Central memory CD4-positive, alpha-beta T cell (primary cell): ENCODE results near the gene SPO11.

Experiments
- DNase-seq: peaks from one replicate; pipeline ENCODE4 v3.0.0; 2022
- total RNA-seq, 3 experiments: gene quantifications; one replicate each; lab custom pipeline; 2026; lab: John Stamatoyannopoulos, UW

The SPO11 gene
- 0 reads per million in 3 experiments for total RNA-seq

GRCh38 chr20:57329608-57330221, at the start of gene SPO11:
TSS of gene SPO11 (plus strand) at chr20:57329803. CDS start at chr20:57329868, 65 bp downstream.
- DNase-seq, result no peak

GRCh38 chr20:57280221-57280620, 49.4 kb upstream of the SPO11 start:
- no peak for DNase-seq

GRCh38 chr20:57281900-57282299, 47.7 kb upstream of the SPO11 start:
- DNase-seq, result no peak

- no peak for DNase-seq
Measured at GRCh38 chr20:57282670-57283361, 46.8 kb upstream of the SPO11 start.

GRCh38 chr20:57283860-57284259, 45.7 kb upstream of the SPO11 start:
- DNase-seq, result no peak

GRCh38 chr20:57287007-57287880, 42.4 kb upstream of the SPO11 start:
- DNase-seq, result no peak

- no peak for DNase-seq
Measured at GRCh38 chr20:57287901-57288300, 41.7 kb upstream of the SPO11 start.

- DNase-seq, result no peak
Measured at GRCh38 chr20:57288651-57289277, 40.8 kb upstream of the SPO11 start.

- no peak for DNase-seq
Measured at GRCh38 chr20:57289391-57290177, 40.0 kb upstream of the SPO11 start.

GRCh38 chr20:57290178-57290484, 39.5 kb upstream of the SPO11 start:
- no peak for DNase-seq

GRCh38 chr20:57291003-57291402, 38.6 kb upstream of the SPO11 start:
- no peak for DNase-seq

GRCh38 chr20:57291694-57292093, 37.9 kb upstream of the SPO11 start:
- DNase-seq, result no peak

- no peak for DNase-seq
Measured at GRCh38 chr20:57292611-57293010, 37.0 kb upstream of the SPO11 start.

- DNase-seq, result no peak
Measured at GRCh38 chr20:57293995-57294394, 35.6 kb upstream of the SPO11 start.

- no peak for DNase-seq
Measured at GRCh38 chr20:57294550-57294949, 35.1 kb upstream of the SPO11 start.

GRCh38 chr20:57298457-57298856, 31.1 kb upstream of the SPO11 start:
- no peak for DNase-seq

- no peak for DNase-seq
Measured at GRCh38 chr20:57301026-57301425, 28.6 kb upstream of the SPO11 start.

- no peak for DNase-seq
Measured at GRCh38 chr20:57306747-57307146, 22.9 kb upstream of the SPO11 start.

GRCh38 chr20:57308451-57309271, 20.9 kb upstream of the SPO11 start:
- DNase-seq, result no peak

GRCh38 chr20:57309544-57310115, 20.0 kb upstream of the SPO11 start:
- no peak for DNase-seq
